CD4-positive, alpha-beta T cell (primary cell): ENCODE data around the gene ATP6V0A4. TPM values are rescaled to one million over a fixed set of nuclear protein-coding genes. Genes with fewer than 3 reads are reported as not detected.

ENCODE experiments used
- ATAC-seq: fragments of 200-7000 bp; cut with Tn5 transposase; one replicate; pipeline ENCODE4 v1.10.0; 2022; ENCODE audit warnings: mild to moderate bottlenecking; ENCODE audit not compliant: poor library complexity
- CTCF ChIA-PET: fragments of 350-600 bp; sonication (Branson Sonifier 250); formaldehyde crosslinking; loops from one replicate; lab custom pipeline; 2021; ENCODE audit warnings: antibody characterized with exemption, inconsistent platforms; lab: Charles Lee
- POLR2A ChIA-PET: fragments of 350-600 bp; sonication (Branson Sonifier 250); formaldehyde crosslinking; loops from one replicate; lab custom pipeline; 2021; ENCODE audit warnings: antibody characterized with exemption, inconsistent platforms; lab: Charles Lee
- DNase-seq, 14 experiments: peaks; one replicate each; pipeline ENCODE4 v3.0.0-alpha.2; 2013 to 2020; ENCODE audit warnings: mixed read lengths in 2 of 14
- H3K27ac ChIP-seq, 2 donors: one replicate each; pipeline versions ENCODE4 v1.5.1 to v1.7.0; 2013; ENCODE audit warnings: low read length in 2 of 2, low read depth in 1 of 2, mild to moderate bottlenecking in 1 of 2
- H3K27me3 ChIP-seq, 2 experiments: 1 replicate in 1 of 2; 2 replicates in 1 of 2; pipeline versions ENCODE4 v1.6.1 to v1.7.0; 2013; ENCODE audit warnings: low read length in 2 of 2, control low read depth in 1 of 2, mild to moderate bottlenecking in 1 of 2, moderate library complexity in 1 of 2; ENCODE audit not compliant: insufficient read depth in 2 of 2, control insufficient read depth in 1 of 2
- H3K36me3 ChIP-seq: one replicate; pipeline ENCODE4 v1.6.1; 2013; ENCODE audit warnings: low read length, control low read depth; ENCODE audit not compliant: insufficient read depth
- H3K4me1 ChIP-seq: one replicate; pipeline ENCODE4 v1.6.1; 2013; ENCODE audit warnings: low read length, control low read depth; ENCODE audit not compliant: insufficient read depth
- H3K4me3 ChIP-seq: one replicate; pipeline ENCODE4 v1.5.1; 2013; ENCODE audit warnings: mild to moderate bottlenecking, low read length, moderate library complexity
- H3K9me3 ChIP-seq, 2 experiments: 1 replicate in 1 of 2; 2 replicates in 1 of 2; pipeline versions ENCODE4 v1.6.1 to v1.7.0; 2013; ENCODE audit warnings: low read length in 2 of 2, mild to moderate bottlenecking in 2 of 2, control low read depth in 1 of 2, moderate library complexity in 1 of 2; ENCODE audit not compliant: control insufficient read depth in 1 of 2, insufficient read depth in 1 of 2
- H3K27ac Mint-ChIP-seq: one replicate; pipeline ENCODE4 v1.8.0; 2020; ENCODE audit warnings: mixed read lengths
- H3K27me3 Mint-ChIP-seq: one replicate; pipeline ENCODE4 v1.8.0; 2021; ENCODE audit warnings: mixed read lengths
- H3K36me3 Mint-ChIP-seq: one replicate; pipeline ENCODE4 v1.8.0; 2021; ENCODE audit warnings: low read depth, mixed read lengths
- H3K4me1 Mint-ChIP-seq: one replicate; pipeline ENCODE4 v1.8.0; 2021; ENCODE audit warnings: low read depth, mixed read lengths
- H3K4me3 Mint-ChIP-seq: one replicate; pipeline ENCODE4 v1.8.0; 2020; ENCODE audit warnings: mild to moderate bottlenecking, mixed read lengths
- H3K9me3 Mint-ChIP-seq: one replicate; pipeline ENCODE4 v1.8.0; 2020; ENCODE audit warnings: mixed read lengths
- CTCF ChIP-seq: fragments of 200-600 bp; IDR thresholded peaks from one replicate; pipeline ENCODE4 v1.8.0; 2022; ENCODE audit warnings: antibody characterized with exemption, mild to moderate bottlenecking
- intact Hi-C, 2 experiments: fragments of 100-400 bp; cut with DNase I in 1 of 2; cut with micrococcal nuclease in 1 of 2; formaldehyde crosslinking; loops; one replicate each; pipeline versions ENCODE4 v1.15.1 to v1.9.0; 2023 to 2025; cut with DNase I, micrococcal nuclease
- total RNA-seq, 174 experiments: library from RNA in 2 of 174; stranded (reverse) in 2 of 174; gene quantifications; one replicate each; pipeline ENCODE4 v1.2.3 and lab custom pipeline; 2021 to 2026

ATP6V0A4 gene
- total RNA-seq, 2 experiments from 2014 or later, result not detected

- Mint-ChIP-seq H3K9me3 (no peaks in the 10 kb centered on the region), H3K4me1 (peaks cover 13% of the 10 kb centered on the region), H3K27me3 (peaks cover 3% of the 10 kb centered on the region), H3K27ac (no peak overlapping the region), H3K4me3 (no peak overlapping the region), H3K36me3 (no peaks in the 10 kb centered on the region)
- peak in 1 of 14 experiments; percentile 30 for DNase-seq
- ATAC-seq, result no peak
- no peak for TF ChIP-seq CTCF
- peaks cover 7% of the 10 kb centered on the region for H3K4me1 ChIP-seq
- no peak overlapping the region for H3K27ac ChIP-seq
- H3K9me3 ChIP-seq, result no peaks in the 10 kb centered on the region
- no peaks in the 10 kb centered on the region for H3K36me3 ChIP-seq
- ChIA-PET CTCF (interaction anchor here (0.6 kb wide), 1 partner anchor 96 kb away, joined by 3 read pairs; no protein-coding TSS in a partner anchor), POLR2A (no interaction called here)
- H3K27me3 ChIP-seq, result no peaks in the 10 kb centered on the region
- no peak overlapping the region for H3K4me3 ChIP-seq
- intact Hi-C loops, result no loop called here
Measured at GRCh38 chr7:138713191-138713590, 84.8 kb downstream of the ATP6V0A4 start.

GRCh38 chr7:138712652-138713051, 85.3 kb downstream of the ATP6V0A4 start:
- Histone ChIP-seq H3K36me3 (no peaks in the 10 kb centered on the region), H3K4me1 (peaks cover 2% of the 10 kb centered on the region), H3K27me3 (no peaks in the 10 kb centered on the region), H3K9me3 (no peaks in the 10 kb centered on the region), H3K27ac (no peak overlapping the region), H3K4me3 (no peak overlapping the region)
- ChIA-PET CTCF (no interaction called here), POLR2A (no interaction called here)
- no peak for ATAC-seq
- peaks cover 3% of the 10 kb centered on the region for H3K27me3 Mint-ChIP-seq
- TF ChIP-seq CTCF, result no peak
- H3K4me1 Mint-ChIP-seq, result peaks cover 8% of the 10 kb centered on the region
- no peaks in the 10 kb centered on the region for H3K9me3 Mint-ChIP-seq
- H3K27ac Mint-ChIP-seq, result no peak overlapping the region
- intact Hi-C loops, result no loop called here
- no peak overlapping the region for H3K4me3 Mint-ChIP-seq
- no peak for DNase-seq
- no peaks in the 10 kb centered on the region for H3K36me3 Mint-ChIP-seq

GRCh38 chr7:138710536-138711385, 87.2 kb downstream of the ATP6V0A4 start:
- POLR2A ChIA-PET, result no interaction called here
- Mint-ChIP-seq H3K9me3 (no peaks in the 10 kb centered on the region), H3K36me3 (no peaks in the 10 kb centered on the region), H3K27me3 (peaks cover 3% of the 10 kb centered on the region), H3K4me3 (no peak overlapping the region), H3K27ac (no peak overlapping the region), H3K4me1 (no peaks in the 10 kb centered on the region)
- Histone ChIP-seq H3K27me3 (no peaks in the 10 kb centered on the region), H3K27ac (no peak overlapping the region), H3K36me3 (no peaks in the 10 kb centered on the region), H3K4me3 (no peak overlapping the region), H3K9me3 (no peaks in the 10 kb centered on the region), H3K4me1 (no peaks in the 10 kb centered on the region)
- no peak for DNase-seq
- intact Hi-C loops, result no loop called here
- CTCF ChIA-PET, result no interaction called here
- ATAC-seq, result no peak
- no peak for TF ChIP-seq CTCF
